GM20431 (cell line): Measurements from ENCODE around the gene CDKAL1.
"Not testable (repeated sequence)": the region's sequence is repeated elsewhere in the genome, so short reads cannot be mapped to it uniquely, and the experiment has no call there.

ENCODE experiments used
- in situ Hi-C: fragments of 300-500 bp; cut with MseI, MboI; formaldehyde crosslinking; loops from one replicate; pipeline ENCODE4 v1.15.0; 2020; ENCODE audit warnings: low sequenced_read_pairs; ENCODE audit not compliant: unreplicated experiment

The CDKAL1 gene

GRCh38 chr6:20629509-20629908 is 95.3 kb downstream of the CDKAL1 start:
- in situ Hi-C loops = no loop called here

DNA sequence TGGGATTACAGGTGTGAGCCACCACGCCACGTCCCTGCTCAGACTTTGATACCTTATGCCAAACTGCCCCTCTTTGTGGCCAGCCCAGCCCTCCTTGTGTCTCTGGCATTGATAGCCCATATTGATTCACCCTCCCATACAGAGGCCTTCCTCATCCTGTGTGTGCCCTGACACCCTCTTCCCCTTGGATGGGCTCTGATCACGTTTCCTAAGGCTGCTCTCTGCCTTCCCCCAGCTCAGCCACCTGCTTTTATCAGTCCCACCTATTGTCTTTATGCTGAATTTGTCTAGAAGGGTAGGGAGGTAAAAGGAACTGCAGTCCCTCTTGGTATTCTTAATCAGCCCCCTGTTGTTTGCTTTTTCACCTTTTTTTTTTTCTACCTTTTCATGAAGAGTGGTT is 95.9 kb downstream of the CDKAL1 start:
- in situ Hi-C loops = no loop called here

DNA sequence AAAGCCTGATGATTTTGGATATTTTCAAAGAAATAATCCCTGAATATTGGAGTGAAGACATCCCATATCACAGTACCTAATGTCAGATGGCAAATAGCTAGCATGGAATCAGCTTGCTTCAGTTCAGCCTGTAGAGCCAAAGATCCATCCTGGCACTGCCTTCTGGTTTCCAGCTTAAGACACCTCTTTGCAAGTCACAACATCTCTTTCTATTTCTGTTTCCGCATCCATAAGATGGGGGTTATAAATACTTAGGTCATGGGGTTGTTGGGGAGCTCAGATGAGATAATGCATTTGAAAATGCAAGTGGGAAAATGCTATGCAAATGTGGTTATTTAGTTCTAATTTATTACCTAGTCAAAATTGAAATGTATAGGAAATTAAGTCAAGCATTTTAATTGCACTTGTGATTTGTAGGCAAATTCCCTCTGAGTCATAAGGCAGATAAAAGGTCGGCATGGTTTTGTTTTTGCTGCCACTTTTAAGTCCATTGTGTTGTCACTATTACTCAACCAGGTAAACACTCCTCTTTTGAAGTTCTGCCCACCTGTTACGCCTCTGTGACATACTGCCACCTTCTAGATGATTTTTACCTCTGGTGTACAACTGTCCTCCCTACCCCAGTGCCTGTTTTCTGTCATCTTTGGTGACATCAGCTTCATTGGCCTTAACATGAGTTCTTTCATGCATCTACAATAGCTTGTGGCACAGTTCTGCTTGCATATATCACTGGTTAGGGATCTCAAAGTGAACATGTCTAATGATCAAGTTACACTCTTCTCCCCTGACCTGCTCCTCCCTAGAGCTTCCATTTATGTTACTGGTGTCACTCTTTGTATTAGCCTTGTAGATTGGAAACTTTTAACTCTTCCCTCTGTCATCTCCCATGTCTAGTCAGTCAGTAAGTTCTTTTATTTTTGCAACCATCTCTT is 96.6 kb downstream of the CDKAL1 start:
- in situ Hi-C loops = no loop called here

GRCh38 chr6:20631549-20631924 is 97.3 kb downstream of the CDKAL1 start:
- in situ Hi-C loops = no loop called here

GRCh38 chr6:20632696-20633095 is 98.4 kb downstream of the CDKAL1 start:
- in situ Hi-C loops = no loop called here

GRCh38 chr6:20633566-20634340 is 99.5 kb downstream of the CDKAL1 start:
- in situ Hi-C loops = no loop called here

- in situ Hi-C loops = no loop called here
Observed at GRCh38 chr6:20639161-20639560, 104.9 kb downstream of the CDKAL1 start.

DNA sequence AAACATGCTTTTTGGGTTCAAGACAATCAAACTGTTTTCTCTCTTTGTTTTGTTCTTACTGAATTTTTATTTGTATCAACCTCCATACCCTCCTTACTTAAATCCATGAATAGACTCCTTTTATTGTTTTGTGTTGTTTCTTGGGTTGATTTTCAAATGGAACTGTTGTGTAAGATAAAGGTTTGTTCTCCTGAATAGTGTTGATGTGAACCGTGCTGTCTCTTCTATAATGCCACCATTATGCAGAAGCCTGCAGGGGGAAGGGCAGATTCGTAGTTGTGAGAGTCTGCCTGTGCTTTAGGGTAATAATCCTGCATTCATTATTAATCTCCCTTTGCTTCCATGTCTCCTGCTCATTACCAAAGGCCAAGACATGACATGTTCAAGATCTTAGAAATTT is 105.9 kb downstream of the CDKAL1 start:
- in situ Hi-C loops = no loop called here

GRCh38 chr6:20642441-20642840 is 108.2 kb downstream of the CDKAL1 start:
- in situ Hi-C loops = no loop called here

GRCh38 chr6:20644667-20645370 is 110.6 kb downstream of the CDKAL1 start:
- in situ Hi-C loops = no loop called here

- in situ Hi-C loops = not testable (repeated sequence)
Observed at GRCh38 chr6:20645572-20645971, 111.3 kb downstream of the CDKAL1 start.

DNA sequence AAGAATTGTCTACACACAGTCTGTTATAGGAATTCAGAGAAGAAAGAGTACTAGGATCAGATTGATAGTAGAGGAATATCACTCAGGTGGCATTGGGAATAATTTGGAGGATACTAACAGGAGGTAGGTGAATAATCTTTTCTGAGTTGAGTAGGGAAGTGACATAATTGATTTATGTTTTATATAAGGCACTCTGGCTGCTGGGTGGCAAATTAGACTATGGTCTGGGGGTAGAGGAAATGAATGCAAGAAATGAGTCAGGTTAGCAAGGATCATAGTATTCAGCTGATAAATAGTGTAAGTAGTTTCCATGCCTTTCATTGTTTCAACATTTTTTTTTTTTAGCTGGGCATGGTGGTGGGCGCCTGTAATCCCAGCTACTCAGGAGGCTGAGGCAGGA is 113.3 kb downstream of the CDKAL1 start:
- in situ Hi-C loops = no loop called here

DNA sequence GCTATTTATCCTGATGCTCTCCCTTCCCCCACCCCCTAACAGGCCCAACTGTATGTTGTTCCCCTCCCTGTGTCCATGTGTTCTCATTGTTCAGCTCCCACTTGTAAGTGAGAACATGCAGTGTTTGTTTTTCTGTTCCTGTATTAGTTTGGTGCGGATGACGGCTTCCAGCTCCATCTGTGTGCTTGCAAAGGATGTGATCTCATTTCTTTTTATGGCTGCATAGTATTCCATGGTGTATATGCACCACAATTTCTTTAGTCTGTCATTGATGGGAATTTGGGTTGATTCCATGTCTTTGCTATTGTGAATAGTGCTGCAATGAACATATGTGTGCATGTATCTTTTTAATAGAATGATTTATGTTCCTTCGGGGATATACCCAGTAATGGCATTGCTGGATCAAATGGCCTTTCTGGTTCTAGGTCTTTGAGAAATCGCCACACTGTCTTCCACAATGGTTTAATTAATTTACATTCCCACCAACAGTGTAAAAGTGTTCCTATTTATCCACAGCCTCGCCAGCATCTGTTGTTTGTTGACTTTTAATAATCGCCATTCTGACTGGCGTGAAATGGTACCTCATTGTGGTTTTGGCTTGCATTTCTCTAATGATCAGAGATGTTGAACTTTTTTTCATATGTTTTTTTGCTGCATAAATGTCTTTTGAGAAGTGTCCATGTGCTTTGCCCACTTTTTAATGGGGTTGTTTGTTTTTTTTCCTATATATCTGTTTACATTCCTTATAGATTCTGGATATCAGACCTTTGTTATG is 115.6 kb downstream of the CDKAL1 start:
- in situ Hi-C loops = not testable (repeated sequence)

GRCh38 chr6:20652299-20653084 is 118.2 kb downstream of the CDKAL1 start:
- in situ Hi-C loops = no loop called here

- in situ Hi-C loops = no loop called here
Observed at GRCh38 chr6:20653085-20653479, 118.8 kb downstream of the CDKAL1 start.

GRCh38 chr6:20655317-20655716 is 121.1 kb downstream of the CDKAL1 start:
- in situ Hi-C loops = no loop called here

- in situ Hi-C loops = no loop called here
Observed at GRCh38 chr6:20657274-20657800, 123.1 kb downstream of the CDKAL1 start.

DNA sequence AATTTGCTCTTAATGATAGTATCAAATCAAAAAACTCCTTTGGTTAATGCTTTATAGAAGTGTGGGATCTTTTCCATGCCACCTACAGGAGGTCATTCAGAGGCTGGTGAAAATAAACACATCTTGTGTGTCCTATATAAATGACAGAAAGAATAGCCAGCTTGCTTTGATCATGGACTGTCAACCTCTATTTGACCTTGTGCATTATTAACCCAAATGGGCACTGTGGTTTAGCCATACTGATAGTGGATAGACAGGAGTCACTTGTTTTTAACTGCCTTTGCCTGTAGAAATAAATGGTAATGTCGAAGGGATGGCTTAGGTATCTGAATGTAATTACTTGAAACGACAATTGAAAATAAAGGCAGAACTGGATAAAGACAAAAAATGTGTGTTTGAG is 123.8 kb downstream of the CDKAL1 start:
- in situ Hi-C loops = no loop called here

DNA sequence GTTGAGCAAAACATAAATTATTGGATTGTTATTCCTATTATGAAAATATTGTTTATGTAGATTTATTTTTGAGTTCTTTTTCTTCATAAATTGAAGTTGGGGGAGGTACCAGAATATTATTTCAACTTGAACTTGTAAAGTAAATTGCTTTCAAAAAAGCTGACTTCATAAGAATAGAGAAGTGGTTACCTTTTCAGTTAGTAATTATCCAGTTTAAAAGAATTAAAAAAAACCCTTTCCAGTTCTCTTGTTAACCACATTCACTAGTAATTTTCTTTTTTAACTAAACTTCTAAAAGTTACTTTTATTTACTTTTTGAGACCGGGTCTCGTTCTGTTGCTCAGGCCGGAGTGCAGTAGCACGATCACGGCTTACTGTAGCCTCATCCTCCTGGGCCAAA is 124.3 kb downstream of the CDKAL1 start:
- in situ Hi-C loops = no loop called here
